ENCODE measurements around the gene DEDD. TPM values are rescaled to one million over a fixed set of nuclear protein-coding genes. Genes with fewer than 3 reads are reported as not detected.
"Not testable (repeated sequence)": the region's sequence is repeated elsewhere in the genome, so short reads cannot be mapped to it uniquely, and the experiment has no call there.

The DEDD gene
- total RNA-seq, 1 donor from 2014 or later = 38.8 TPM

DNA sequence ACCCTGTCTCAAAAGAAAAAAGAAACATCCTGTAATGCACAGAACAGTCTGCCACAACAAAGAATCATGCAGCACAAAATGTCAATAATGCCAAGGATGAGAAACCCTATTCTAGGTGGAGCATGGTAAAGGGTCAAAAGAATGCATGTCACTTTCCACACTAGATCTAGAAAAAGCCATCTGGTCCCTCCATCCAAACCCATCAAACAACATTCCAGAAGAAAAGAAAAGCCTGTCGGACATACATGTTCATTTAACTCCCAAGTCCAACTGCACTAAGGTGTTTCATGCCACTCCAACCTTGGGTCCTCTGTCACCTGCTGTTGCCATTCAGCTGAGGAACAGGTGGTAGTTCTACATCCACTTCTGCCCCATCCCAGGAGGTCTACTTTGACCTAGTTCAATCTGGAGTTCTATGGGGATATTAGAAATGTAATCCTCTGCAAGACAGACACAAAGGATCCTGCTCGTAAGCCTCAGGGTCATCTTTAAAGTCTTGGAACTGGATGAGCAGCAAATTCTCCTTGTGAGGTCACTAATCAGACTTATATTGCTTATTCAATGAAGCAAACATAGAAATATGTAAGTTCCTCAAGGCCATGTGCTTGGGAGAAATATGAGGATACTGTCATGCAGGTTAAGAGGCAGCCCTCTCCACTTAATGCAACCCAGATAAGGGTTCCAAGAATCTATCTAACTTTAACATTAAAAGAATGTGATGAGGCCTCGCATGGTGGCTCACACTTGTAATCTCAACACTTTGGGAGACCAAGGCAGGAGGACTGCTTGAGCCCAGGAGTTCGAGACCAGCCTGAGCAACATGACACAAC, 3.7 kb downstream of the DEDD start:
- no peak for DNase-seq (ENCODE audit: low read depth, low spot score)

DNA sequence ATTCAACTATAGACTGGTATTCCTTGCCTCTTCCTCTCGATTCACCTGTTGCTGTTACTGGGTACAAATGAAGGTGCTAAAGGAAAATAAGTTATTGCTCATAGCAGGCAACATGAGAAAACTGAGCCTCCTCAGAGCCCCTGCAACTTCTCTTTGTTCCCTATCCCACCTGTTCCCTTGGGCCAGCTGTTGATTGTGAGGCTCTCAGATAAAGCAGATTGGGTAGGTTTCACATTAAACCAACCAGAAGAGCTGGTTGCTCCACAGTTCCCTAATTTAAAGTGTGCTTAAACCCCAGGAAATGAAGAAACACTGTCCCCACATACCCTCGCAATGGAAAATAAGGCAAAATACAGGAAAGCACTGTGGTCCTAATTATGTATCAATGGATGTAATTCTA, 4.8 kb downstream of the DEDD start:
- no peak for DNase-seq (ENCODE audit: low read depth, low spot score)

GRCh38 chr1:161122967-161123366, 9.5 kb downstream of the DEDD start:
- DNase-seq (ENCODE audit: low read depth, low spot score) = no peak

DNA sequence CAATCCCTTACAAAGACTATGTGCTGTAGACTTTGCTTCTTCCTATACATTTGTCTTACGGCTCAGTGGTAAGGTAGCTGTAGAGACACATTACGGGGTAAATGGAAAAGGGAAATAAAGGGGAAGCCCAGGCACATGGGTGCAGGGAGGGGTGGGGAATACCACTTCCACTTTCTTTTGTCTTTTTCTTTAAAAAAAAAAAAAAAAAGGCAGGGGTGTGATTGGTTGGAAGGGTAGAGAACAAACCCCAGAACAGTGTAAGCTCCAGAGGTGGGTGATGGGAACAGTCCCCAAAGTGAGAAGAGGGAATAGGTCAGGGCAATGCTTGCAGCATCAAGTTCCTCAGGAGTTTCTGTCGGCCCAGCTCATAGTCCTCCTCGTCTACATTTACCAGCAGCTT, 10.6 kb downstream of the DEDD start:
- DNase-seq (ENCODE audit: low read depth, low spot score) = no peak

GRCh38 chr1:161121042-161121650, 11.3 kb downstream of the DEDD start:
- DNase-seq (ENCODE audit: low read depth, low spot score) = no peak

DNA sequence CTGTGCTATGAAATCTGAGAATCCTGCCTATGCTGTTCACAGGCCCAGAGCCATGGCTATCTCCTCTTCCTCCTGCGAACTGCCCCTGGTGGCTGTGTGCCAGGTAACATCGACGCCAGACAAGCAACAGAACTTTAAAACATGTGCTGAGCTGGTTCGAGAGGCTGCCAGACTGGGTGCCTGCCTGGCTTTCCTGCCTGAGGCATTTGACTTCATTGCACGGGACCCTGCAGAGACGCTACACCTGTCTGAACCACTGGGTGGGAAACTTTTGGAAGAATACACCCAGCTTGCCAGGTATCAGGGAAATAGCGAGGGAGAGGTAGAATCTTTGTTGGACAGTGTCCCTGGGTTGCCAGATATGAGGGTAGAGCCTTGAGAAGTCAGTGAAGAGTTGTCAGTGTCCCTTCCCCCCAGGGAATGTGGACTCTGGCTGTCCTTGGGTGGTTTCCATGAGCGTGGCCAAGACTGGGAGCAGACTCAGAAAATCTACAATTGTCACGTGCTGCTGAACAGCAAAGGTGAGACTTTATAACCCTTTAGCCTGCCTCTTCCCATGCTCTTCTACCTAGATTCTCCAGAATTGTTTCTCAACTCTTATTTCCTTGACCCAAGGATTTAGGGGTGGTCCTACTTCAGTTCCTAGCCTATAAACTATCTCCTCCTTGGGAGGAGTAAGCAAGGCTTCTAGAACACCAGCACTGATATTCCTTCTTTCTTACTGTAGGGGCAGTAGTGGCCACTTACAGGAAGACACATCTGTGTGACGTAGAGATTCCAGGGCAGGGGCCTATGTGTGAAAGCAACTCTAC, 13.2 kb downstream of the DEDD start:
- no peak for DNase-seq (ENCODE audit: low read depth, low spot score)

DNA sequence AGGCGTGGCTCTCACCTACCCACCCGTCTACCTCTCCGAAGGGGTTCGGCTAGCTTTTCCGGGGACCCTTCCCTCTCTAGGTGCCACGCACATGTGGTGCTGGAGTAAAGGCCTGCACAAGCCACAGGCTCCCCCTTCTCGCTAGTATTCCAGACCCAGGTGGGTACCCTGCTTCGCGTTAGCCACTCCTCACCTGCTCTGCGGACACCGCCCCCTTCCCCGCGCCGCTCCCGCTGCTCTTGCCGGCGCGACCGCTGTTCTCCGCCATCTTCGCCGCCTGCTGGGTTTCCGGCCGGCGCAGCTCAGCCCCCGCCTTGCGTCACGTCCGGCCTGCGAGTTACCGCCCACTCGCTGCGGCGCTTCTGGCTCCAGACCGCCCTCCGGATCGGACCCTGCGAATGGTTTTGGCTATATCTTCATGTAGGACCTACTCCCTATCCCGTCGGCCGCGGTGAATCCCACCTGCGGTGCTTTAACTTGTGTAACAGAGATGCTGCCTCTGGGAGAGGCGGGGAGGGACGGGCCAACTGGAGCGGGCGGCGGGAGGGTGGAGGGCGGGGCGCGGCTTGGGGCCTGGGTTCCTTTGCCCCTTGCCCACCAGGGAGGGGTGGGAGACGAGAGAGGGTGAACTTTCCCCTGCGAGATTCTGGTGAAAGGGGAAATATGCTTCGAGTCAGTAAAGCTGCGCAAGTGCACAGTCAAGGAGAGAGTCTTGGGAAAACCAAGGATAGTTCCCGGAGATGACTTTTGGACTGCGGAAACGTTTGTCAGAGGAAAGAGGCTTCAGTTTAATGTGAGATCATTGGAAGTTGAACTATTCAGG, 14.5 kb downstream of the DEDD start, which contains the start of the genes NIT1 and PFDN2:
TSS of gene NIT1 (plus strand) at position 347 of the 823 bp plus-strand sequence. CDS start at position 419, 72 bp downstream.
TSS of gene PFDN2 (minus strand) at position 279 of the 823 bp plus-strand sequence. CDS start at position 268, 11 bp downstream.
- DNase-seq (ENCODE audit: low read depth, low spot score) = peak; percentile 51

DNA sequence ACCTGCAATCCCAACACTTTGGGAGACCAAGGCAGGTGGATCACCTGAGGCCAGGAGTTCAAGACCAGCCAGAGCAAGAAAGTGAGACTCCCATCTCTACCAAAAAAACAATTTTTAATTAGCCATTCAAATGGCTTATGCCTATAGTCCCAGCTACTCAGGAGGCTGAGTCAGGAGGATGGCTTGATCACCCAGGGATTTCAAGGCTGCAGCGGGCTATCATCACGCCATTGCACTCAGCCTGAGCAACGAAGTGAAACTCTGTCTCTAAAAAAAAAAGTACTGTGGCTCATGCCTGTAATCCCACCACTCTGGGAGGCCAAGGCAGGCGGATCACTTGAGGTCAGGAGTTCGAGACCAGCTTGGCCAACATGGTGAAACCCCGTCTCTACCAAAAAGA, 16.5 kb downstream of the DEDD start:
- not testable (repeated sequence) for DNase-seq (ENCODE audit: low read depth, low spot score)

- peak; percentile 71 for DNase-seq (ENCODE audit: low read depth, low spot score)
Observed at GRCh38 chr1:161115132-161115711, 17.2 kb downstream of the DEDD start.

DNA sequence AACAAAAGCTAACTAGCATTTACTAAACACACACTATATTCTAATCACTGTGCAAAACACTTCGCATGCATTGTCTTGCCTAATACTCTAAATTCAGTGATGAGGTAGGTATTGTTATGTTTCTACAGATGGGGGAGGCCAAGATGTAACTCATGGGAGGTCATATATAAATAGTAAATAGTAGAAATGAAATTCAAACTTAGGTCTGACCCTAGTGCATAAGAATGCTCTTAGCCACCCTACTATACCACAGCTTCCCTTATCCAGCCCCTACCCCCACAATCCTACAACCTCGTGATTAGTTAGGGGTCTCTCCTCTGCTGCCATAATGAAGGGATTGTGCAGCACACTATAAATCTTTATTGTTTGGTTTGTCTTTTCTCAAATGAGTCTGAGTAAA, 17.9 kb downstream of the DEDD start:
- DNase-seq (ENCODE audit: low read depth, low spot score) = no peak

GRCh38 chr1:161113915-161114314, 18.6 kb downstream of the DEDD start:
- DNase-seq (ENCODE audit: low read depth, low spot score) = no peak

DNA sequence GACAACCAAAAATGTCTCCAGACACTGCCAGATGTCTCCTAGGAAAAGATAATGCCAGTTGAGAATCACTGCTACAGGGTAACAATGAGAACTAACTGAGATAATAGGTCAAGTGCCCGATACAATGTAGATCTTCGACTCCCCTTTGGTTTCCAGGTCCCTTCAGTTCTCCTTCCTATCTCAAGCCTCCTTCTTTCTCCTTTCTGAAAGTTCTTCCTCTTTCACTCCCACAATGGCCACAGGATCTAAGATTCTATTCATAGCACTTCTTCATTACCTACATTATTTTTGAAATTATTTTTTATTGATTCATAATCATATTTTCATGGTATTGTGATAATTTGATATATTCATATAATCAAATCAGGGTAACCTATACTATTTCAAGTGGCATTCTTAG, 20.9 kb downstream of the DEDD start:
- DNase-seq (ENCODE audit: low read depth, low spot score) = no peak

- DNase-seq (ENCODE audit: low read depth, low spot score) = no peak
Observed at GRCh38 chr1:161111117-161111516, 21.4 kb downstream of the DEDD start.

GRCh38 chr1:161106431-161106830, 26.0 kb downstream of the DEDD start:
- no peak for DNase-seq (ENCODE audit: low read depth, low spot score)

- DNase-seq (ENCODE audit: low read depth, low spot score) = no peak
Observed at GRCh38 chr1:161100556-161100955, 31.9 kb downstream of the DEDD start.

GRCh38 chr1:161099090-161099802, 33.2 kb downstream of the DEDD start:
- DNase-seq (ENCODE audit: low read depth, low spot score) = no peak

- DNase-seq (ENCODE audit: low read depth, low spot score) = peak; percentile 15
Observed at GRCh38 chr1:161098210-161099068, 34.0 kb downstream of the DEDD start, which contains the start of gene KLHDC9. KLHDC9 (plus strand) TSS chr1:161098361; CDS start chr1:161098536, 175 bp downstream.

DNA sequence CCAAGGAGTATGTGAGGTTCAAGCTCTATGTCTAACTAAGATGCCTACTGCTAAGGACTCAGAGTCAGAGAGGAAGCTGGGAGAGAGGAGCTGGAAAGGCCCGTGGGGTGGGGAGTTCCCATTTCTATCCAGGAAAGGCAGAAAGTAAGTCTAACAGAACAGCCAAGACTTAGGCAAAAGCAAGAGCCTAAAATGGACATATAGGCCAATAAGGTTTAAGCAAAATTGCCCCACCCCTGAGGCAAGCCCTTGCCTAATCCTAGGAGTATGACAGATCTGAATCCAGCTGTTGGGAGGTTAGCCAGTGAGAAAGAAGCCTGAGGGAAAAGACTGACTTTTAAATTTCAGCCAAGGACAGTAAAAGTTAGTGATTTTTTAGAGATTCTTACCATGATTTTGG, 35.9 kb downstream of the DEDD start:
- DNase-seq (ENCODE audit: low read depth, low spot score) = no peak

DNA sequence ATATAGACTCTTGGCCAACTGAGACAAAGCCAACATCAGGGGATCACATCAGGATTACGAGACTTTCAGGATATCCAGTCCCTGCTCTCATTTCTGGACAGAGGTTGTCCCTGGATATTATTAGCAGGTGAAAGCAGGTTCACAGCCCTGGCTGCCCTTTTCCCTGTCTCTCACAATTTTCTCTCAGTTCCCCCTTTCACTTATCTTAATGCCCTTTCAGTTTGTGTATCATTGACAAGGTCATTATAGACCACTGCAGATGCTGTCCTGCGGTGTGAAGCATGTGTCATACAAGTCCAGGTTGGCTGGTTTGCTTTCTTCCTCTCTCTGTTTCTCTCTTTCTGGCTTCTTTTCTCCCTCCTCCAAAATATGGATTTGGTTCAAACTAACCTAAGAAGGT, 36.5 kb downstream of the DEDD start:
- no peak for DNase-seq (ENCODE audit: low read depth, low spot score)
